Activated naive CD8-positive, alpha-beta T cell treated with anti-CD3 and anti-CD28 coated beads, Interleukin-2, amount 50 U/mL, for 24 hours (primary cell): ENCODE measurements around the gene ACP2.

Source experiments
- ATAC-seq: fragments of 150-1000 bp; cut with Tn5 transposase; one replicate; pipeline ENCODE4 v1.10.0; 2021
- DNase-seq: peaks from one replicate; pipeline ENCODE4 v3.0.0; 2021
- H3K27ac Mint-ChIP-seq: one replicate; pipeline ENCODE4 v1.8.0; 2021; ENCODE audit warnings: mild to moderate bottlenecking, mixed read lengths
- H3K27me3 Mint-ChIP-seq: one replicate; pipeline ENCODE4 v1.8.0; 2021; ENCODE audit warnings: mixed read lengths
- H3K36me3 Mint-ChIP-seq: one replicate; pipeline ENCODE4 v1.8.0; 2021; ENCODE audit warnings: low read depth, mixed read lengths
- H3K4me1 Mint-ChIP-seq: one replicate; pipeline ENCODE4 v1.8.0; 2021; ENCODE audit warnings: mixed read lengths
- H3K4me3 Mint-ChIP-seq: one replicate; pipeline ENCODE4 v1.8.0; 2021; ENCODE audit warnings: mild to moderate bottlenecking, moderate library complexity, mixed read lengths
- H3K9me3 Mint-ChIP-seq: one replicate; pipeline ENCODE4 v1.8.0; 2021; ENCODE audit warnings: mixed read lengths

ACP2 gene

GRCh38 chr11:47271961-47272661 is 23.5 kb upstream of the ACP2 start:
- peak overlapping the region; percentile 86 for H3K4me3 Mint-ChIP-seq
- H3K36me3 Mint-ChIP-seq: peaks cover 26% of the 10 kb centered on the region
- no peaks in the 10 kb centered on the region for H3K27me3 Mint-ChIP-seq
- ATAC-seq (no peak), DNase-seq (no peak)
- peaks cover 48% of the 10 kb centered on the region for H3K4me1 Mint-ChIP-seq
- peak overlapping the region; percentile 86 for H3K27ac Mint-ChIP-seq
- no peaks in the 10 kb centered on the region for H3K9me3 Mint-ChIP-seq

- Mint-ChIP-seq H3K4me3 (peak overlapping the region; percentile 86), H3K9me3 (no peaks in the 10 kb centered on the region), H3K4me1 (peaks cover 52% of the 10 kb centered on the region), H3K27ac (peak overlapping the region; percentile 86), H3K27me3 (no peaks in the 10 kb centered on the region), H3K36me3 (peaks cover 18% of the 10 kb centered on the region)
- ATAC-seq (no peak), DNase-seq (no peak)
Observed at GRCh38 chr11:47271328-47271727, 22.7 kb upstream of the ACP2 start.

GRCh38 chr11:47270331-47271271 is 22.0 kb upstream of the ACP2 start:
- Mint-ChIP-seq H3K27ac (peak overlapping the region; percentile 86), H3K4me3 (peak overlapping the region; percentile 86), H3K36me3 (peaks cover 14% of the 10 kb centered on the region), H3K9me3 (no peaks in the 10 kb centered on the region), H3K27me3 (no peaks in the 10 kb centered on the region), H3K4me1 (peaks cover 60% of the 10 kb centered on the region)
- ATAC-seq: no peak
- DNase-seq: no peak

GRCh38 chr11:47269829-47270305 is 21.3 kb upstream of the ACP2 start, which contains the start of gene MADD:
TSS of gene MADD (plus strand) at chr11:47270133.
- H3K27me3 Mint-ChIP-seq: no peaks in the 10 kb centered on the region
- peak within 1 kb of the TSS; percentile 97 for H3K27ac Mint-ChIP-seq
- no peaks in the 10 kb centered on the region for H3K9me3 Mint-ChIP-seq
- ATAC-seq (peak; percentile 83), DNase-seq (peak; percentile 91)
- H3K4me3 Mint-ChIP-seq: peak within 1 kb of the TSS; percentile 86
- H3K36me3 Mint-ChIP-seq: peaks cover 14% of the 10 kb centered on the region
- peaks cover 67% of the 10 kb centered on the region for H3K4me1 Mint-ChIP-seq

- H3K27me3 Mint-ChIP-seq: no peaks in the 10 kb centered on the region
- H3K4me1 Mint-ChIP-seq: peaks cover 67% of the 10 kb centered on the region
- no peaks in the 10 kb centered on the region for H3K9me3 Mint-ChIP-seq
- DNase-seq (peak; percentile 85), ATAC-seq (peak; percentile 55)
- H3K4me3 Mint-ChIP-seq: peak overlapping the region; percentile 86
- peak overlapping the region; percentile 97 for H3K27ac Mint-ChIP-seq
- H3K36me3 Mint-ChIP-seq: peaks cover 9% of the 10 kb centered on the region
Observed at GRCh38 chr11:47269002-47269828, 20.6 kb upstream of the ACP2 start.

- Mint-ChIP-seq H3K4me3 (peak overlapping the region; percentile 86), H3K9me3 (no peaks in the 10 kb centered on the region), H3K36me3 (peaks cover 3% of the 10 kb centered on the region), H3K27ac (peak overlapping the region; percentile 97), H3K4me1 (peaks cover 64% of the 10 kb centered on the region), H3K27me3 (no peaks in the 10 kb centered on the region)
- DNase-seq (no peak), ATAC-seq (no peak)
Observed at GRCh38 chr11:47268448-47269001, 19.9 kb upstream of the ACP2 start.

- Mint-ChIP-seq H3K36me3 (peaks cover 2% of the 10 kb centered on the region), H3K4me3 (peak overlapping the region; percentile 86)
Observed at GRCh38 chr11:47267876-47268275, 19.3 kb upstream of the ACP2 start.

GRCh38 chr11:47264521-47264920 is 15.9 kb upstream of the ACP2 start:
- Mint-ChIP-seq H3K4me3 (no peak overlapping the region), H3K27ac (peak overlapping the region; percentile 84), H3K9me3 (no peaks in the 10 kb centered on the region), H3K4me1 (peaks cover 39% of the 10 kb centered on the region), H3K36me3 (no peaks in the 10 kb centered on the region), H3K27me3 (no peaks in the 10 kb centered on the region)
- ATAC-seq (no peak), DNase-seq (no peak)

More at GRCh38 chr11:47267876-47268275, 19.3 kb upstream of the ACP2 start:
- ATAC-seq: no peak
- no peaks in the 10 kb centered on the region for H3K27me3 Mint-ChIP-seq
- no peaks in the 10 kb centered on the region for H3K9me3 Mint-ChIP-seq
- no peak for DNase-seq
- H3K27ac Mint-ChIP-seq: peak overlapping the region; percentile 97
- H3K4me1 Mint-ChIP-seq: peaks cover 61% of the 10 kb centered on the region

GRCh38 chr11:47264119-47264518 is 15.5 kb upstream of the ACP2 start:
- Mint-ChIP-seq H3K9me3 (no peaks in the 10 kb centered on the region), H3K27me3 (no peaks in the 10 kb centered on the region), H3K4me1 (peaks cover 40% of the 10 kb centered on the region), H3K36me3 (no peaks in the 10 kb centered on the region), H3K27ac (peak overlapping the region; percentile 84), H3K4me3 (no peak overlapping the region)
- ATAC-seq (no peak), DNase-seq (no peak)

- DNase-seq (no peak), ATAC-seq (no peak)
- Mint-ChIP-seq H3K4me1 (peaks cover 27% of the 10 kb centered on the region), H3K36me3 (no peaks in the 10 kb centered on the region), H3K9me3 (no peaks in the 10 kb centered on the region), H3K4me3 (no peak overlapping the region), H3K27me3 (no peaks in the 10 kb centered on the region), H3K27ac (no peak overlapping the region)
Observed at GRCh38 chr11:47261291-47261800, 12.7 kb upstream of the ACP2 start.

GRCh38 chr11:47260366-47260765 is 11.8 kb upstream of the ACP2 start:
- Mint-ChIP-seq H3K27ac (peak overlapping the region; percentile 27), H3K9me3 (no peaks in the 10 kb centered on the region), H3K27me3 (no peaks in the 10 kb centered on the region), H3K4me3 (no peak overlapping the region), H3K4me1 (peaks cover 17% of the 10 kb centered on the region), H3K36me3 (no peaks in the 10 kb centered on the region)
- no peak for DNase-seq
- ATAC-seq: no peak

GRCh38 chr11:47259232-47259977 is 10.8 kb upstream of the ACP2 start:
- Mint-ChIP-seq H3K9me3 (no peaks in the 10 kb centered on the region), H3K27me3 (no peaks in the 10 kb centered on the region), H3K27ac (peak overlapping the region; percentile 25), H3K4me3 (no peak overlapping the region), H3K4me1 (peaks cover 11% of the 10 kb centered on the region), H3K36me3 (no peaks in the 10 kb centered on the region)
- peak; percentile 54 for DNase-seq
- peak; percentile 88 for ATAC-seq

- no peak for DNase-seq
- no peak overlapping the region for H3K27ac Mint-ChIP-seq
Observed at GRCh38 chr11:47258317-47258902, 9.8 kb upstream of the ACP2 start.

More at GRCh38 chr11:47258317-47258902, 9.8 kb upstream of the ACP2 start:
- no peaks in the 10 kb centered on the region for H3K9me3 Mint-ChIP-seq
- no peaks in the 10 kb centered on the region for H3K27me3 Mint-ChIP-seq
- H3K4me1 Mint-ChIP-seq: peaks cover 11% of the 10 kb centered on the region
- no peak for ATAC-seq
- H3K36me3 Mint-ChIP-seq: no peaks in the 10 kb centered on the region
- no peak overlapping the region for H3K4me3 Mint-ChIP-seq
